K562 (cell line): Measurements from ENCODE around the gene SFRP2. TPM values are rescaled to one million over a fixed set of nuclear protein-coding genes. Genes with fewer than 3 reads are reported as not detected.
A peak's percentile ranks its signal among the peaks of the same experiment; 100 is the strongest.

Experiments used
- C11orf30 ChIP-seq: fragments of 450-650 bp; IDR thresholded peaks from 2 replicates; pipeline ENCODE4 v1.6.1; 2016; ENCODE audit warnings: low read depth, mild to moderate bottlenecking
- CHD2 ChIP-seq: IDR thresholded peaks from 2 replicates; pipeline ENCODE4 v1.6.1; 2011; ENCODE audit warnings: low read depth, low read length
- CREM ChIP-seq: IDR thresholded peaks from 2 replicates; pipeline ENCODE4 v1.6.1; 2014; ENCODE audit warnings: antibody characterized with exemption, low read depth
- CSDE1 ChIP-seq, 2 experiments: fragments of 450-650 bp; IDR thresholded peaks; 2 replicates each; pipeline ENCODE4 v1.6.1; 2016; ENCODE audit warnings: mild to moderate bottlenecking in 1 of 2
- CTCF ChIP-seq, 3 experiments: IDR thresholded peaks in 2 of 3; conservative IDR thresholded peaks in 1 of 3; 2 replicates each; pipeline ENCODE4 v1.5.1; 2011 to 2012; ENCODE audit warnings: low read length in 3 of 3, mild to moderate bottlenecking in 3 of 3, control low read depth in 2 of 3, improper control_type of control experiment in 1 of 3, inconsistent platforms in 1 of 3, low read depth in 1 of 3, mixed read lengths in 1 of 3, moderate library complexity in 1 of 3; ENCODE audit not compliant: insufficient read depth in 2 of 3
- DNMT1 ChIP-seq: fragments of 450-650 bp; IDR thresholded peaks from 2 replicates; pipeline ENCODE4 v1.6.1; 2016; ENCODE audit warnings: antibody characterized with exemption, mild to moderate bottlenecking
- EGR1 ChIP-seq: fragments of 450-650 bp; conservative IDR thresholded peaks from 2 replicates; pipeline ENCODE4 v1.6.1; 2017; ENCODE audit warnings: mild to moderate bottlenecking
- EP400 ChIP-seq: fragments of 450-650 bp; IDR thresholded peaks from 2 replicates; pipeline ENCODE4 v1.6.1; 2017; ENCODE audit warnings: antibody characterized with exemption, mild to moderate bottlenecking, moderate library complexity
- HDGF ChIP-seq: fragments of 450-650 bp; IDR thresholded peaks from 2 replicates; pipeline ENCODE4 v1.6.1; 2016
- HIVEP1 ChIP-seq: fragments of 250-450 bp; sonication (Bioruptor Pico); IDR thresholded peaks from 2 replicates; pipeline ENCODE4 v1.4.0; 2020; ENCODE audit warnings: mild to moderate bottlenecking
- JUNB ChIP-seq: fragments of 450-650 bp; formaldehyde crosslinking; conservative IDR thresholded peaks from 2 replicates; pipeline ENCODE4 v1.4.0; 2020; ENCODE audit warnings: mild to moderate bottlenecking
- JUND ChIP-seq, 2 experiments: IDR thresholded peaks; 2 replicates in 1 of 2; 3 replicates in 1 of 2; pipeline ENCODE4 v1.6.1; 2011; ENCODE audit warnings: borderline replicate concordance in 2 of 2, low read depth in 2 of 2, low read length in 2 of 2, improper control_type of control experiment in 1 of 2, missing biosample characterization in 1 of 2, missing genetic modification characterization in 1 of 2, missing genetic modification reagents in 1 of 2
- MTA3 ChIP-seq: fragments of 450-650 bp; formaldehyde crosslinking; IDR thresholded peaks from 2 replicates; pipeline ENCODE4 v1.6.1; 2017; ENCODE audit warnings: mild to moderate bottlenecking, borderline replicate concordance
- NR4A1 ChIP-seq, 2 experiments: fragments of 250-450 bp in 1 of 2; fragments of 450-650 bp in 1 of 2; sonication (Bioruptor Pico) in 1 of 2; IDR thresholded peaks; 2 replicates each; pipeline versions ENCODE4 v1.4.0 to v1.6.1; 2016 to 2020; ENCODE audit warnings: mild to moderate bottlenecking in 2 of 2, missing compliant biosample characterization in 1 of 2, missing genetic modification characterization in 1 of 2, moderate library complexity in 1 of 2
- SMAD2 ChIP-seq: fragments of 150-350 bp; IDR thresholded peaks from 2 replicates; pipeline ENCODE4 v1.6.1; 2014; ENCODE audit warnings: low read depth, mild to moderate bottlenecking, low read length
- TBL1XR1 ChIP-seq, 2 experiments: IDR thresholded peaks; 2 replicates each; pipeline ENCODE4 v1.6.1; 2012; ENCODE audit warnings: improper control_type of control experiment in 2 of 2, low read length in 2 of 2, mild to moderate bottlenecking in 1 of 2
- ZBED1 ChIP-seq: IDR thresholded peaks from 2 replicates; pipeline ENCODE4 v1.6.1; 2014
- ZBTB43 ChIP-seq: sonication (generic); formaldehyde crosslinking; IDR thresholded peaks from 2 replicates; pipeline ENCODE4 v1.8.0; 2023; ENCODE audit warnings: mild to moderate bottlenecking, missing genetic modification reagents
- polyA plus RNA-seq, 8 experiments: library from polyadenylated mRNA; depleted of rRNA in 4 of 8; stranded (reverse) in 5 of 8; unstranded in 3 of 8; fragments of >200 nt; fragmentation: Nextera tagmentation in 2 of 8; fragmentation: Illumina TruSeq in 1 of 8; extraction: Ambion mirVana in 2 of 8; extraction: Trizol in 1 of 8; gene quantifications; 2 replicates each; pipeline versions ENCODE4 v1.2.1 to v1.2.3, GENCODE V29; 2011 to 2014; ENCODE audit warnings: inconsistent platforms in 1 of 8, missing spikeins in 1 of 8
- total RNA-seq, 7 experiments: library from RNA; depleted of rRNA in 6 of 7; stranded (reverse); fragments of >200 nt in 6 of 7; fragmentation: Illumina TruSeq in 2 of 7; extraction: Trizol in 2 of 7; gene quantifications; 2 replicates each; pipeline versions ENCODE4 v1.2.1 to v1.2.3, GENCODE V29; 2011 to 2021; ENCODE audit warnings: low replicate concordance in 1 of 7

The SFRP2 gene
- total and polyA plus RNA-seq, 9 of the 15 experiments (the other 6 are each of a cell fraction or from before 2014, with no cell fraction given) = 0.29 TPM; not detected in 8

GRCh38 chr4:153791746-153792617, 3.1 kb upstream of the SFRP2 start (continued):
- TF ChIP-seq JUND (IDR thresholded peaks at IDR 0.05; ENCODE audit: borderline replicate concordance, low read depth, low read length) (peak; percentile 61; the same call in 1 of the 2 replicates), JUND (tag; IDR thresholded peaks at IDR 0.05; ENCODE audit: borderline replicate concordance, low read depth, low read length) (peak; percentile 75; the same call in 2 of the 3 replicates), C11orf30 (no peak), CSDE1 (IDR thresholded peaks at IDR 0.05) (no peak), CREM (peak; percentile 53; the same call in 1 of the 2 replicates), HIVEP1 (CRISPR knock-in tag) (no peak), TBL1XR1 (IDR thresholded peaks at IDR 0.05; ENCODE audit: low read length in 2 of 2) (no peak), SMAD2 (no peak), ZBED1 (peak; percentile 84; the same call in 1 of the 2 replicates), EP400 (no peak), CTCF (IDR thresholded peaks at IDR 0.05 in 2 of 3, conservative IDR thresholded peaks at IDR 0.05 in 1 of 3; ENCODE audit: insufficient read depth in 2 of 3, low read depth in 1 of 3, low read length in 3 of 3) (peak; percentile 30 to 39 (median 39); a peak in 5 of 6 replicates), HDGF (no peak), EGR1 (no peak), MTA3 (no peak), NR4A1 (CRISPR knock-in tag; IDR thresholded peaks at IDR 0.05) (no peak), NR4A1 (tag; IDR thresholded peaks at IDR 0.05) (no peak), DNMT1 (no peak), ZBTB43 (no peak), JUNB (no peak), CHD2 (no peak)
